ENCODE data around the gene MTMR3.

The MTMR3 gene

DNA sequence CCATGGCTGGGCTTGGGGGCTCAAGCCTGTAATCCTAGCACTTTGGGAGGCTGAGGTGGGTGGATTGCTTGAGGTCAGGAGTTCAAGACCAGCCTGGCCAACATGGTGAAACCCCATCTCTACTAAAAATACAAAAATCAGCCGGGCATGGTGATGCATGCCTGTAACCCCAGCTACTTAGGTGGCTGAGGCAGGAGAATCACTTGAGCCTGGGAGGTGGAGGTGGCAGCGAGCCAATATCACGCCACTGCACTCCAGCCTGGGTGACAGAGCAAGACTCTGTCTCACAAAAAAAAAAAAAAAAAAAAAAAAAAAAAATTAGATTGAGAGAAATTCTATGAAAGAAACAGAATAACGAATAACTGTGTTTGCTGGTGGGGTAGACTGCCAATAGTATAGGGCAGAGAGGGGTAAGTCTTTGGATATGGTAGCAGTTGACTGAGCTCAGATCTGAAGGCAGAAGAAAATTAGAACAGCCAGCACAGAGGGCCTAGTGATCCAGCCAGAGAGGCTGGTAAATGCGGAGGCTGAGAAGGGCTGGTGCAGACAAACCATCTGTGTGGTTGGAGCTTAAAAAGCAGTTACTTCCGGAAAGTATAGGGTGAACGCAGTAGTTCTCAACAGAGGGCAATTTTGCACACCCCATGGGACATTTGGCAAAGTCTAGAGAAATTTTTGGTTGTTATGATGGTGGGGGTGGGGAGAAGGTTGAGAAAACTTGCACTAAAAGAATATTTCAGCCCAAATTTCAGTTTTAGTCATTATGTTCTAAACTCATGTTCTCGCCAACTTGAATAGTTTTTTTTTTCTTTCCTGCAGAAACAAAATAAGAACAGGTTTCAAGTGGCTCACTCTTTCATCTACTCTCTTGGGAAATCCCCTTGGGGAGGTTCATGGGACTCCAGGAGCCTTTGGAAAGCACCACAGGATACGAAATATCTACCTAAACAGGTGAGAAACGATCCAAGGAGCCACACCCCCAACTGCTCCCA, 195.6 kb downstream of the MTMR3 start:
- Histone ChIP-seq H2AFZ (ENCODE audit: low read depth, low read length) (no peak overlapping the region), H3K27me3 (ENCODE audit: insufficient read depth, low read length) (peaks cover 23% of the 10 kb centered on the region), H3K4me3 (ENCODE audit: low read length) (no peak overlapping the region), H3K36me3 (ENCODE audit: insufficient read depth, low read length) (no peaks in the 10 kb centered on the region), H3K4me1 (ENCODE audit: insufficient read depth, low read length) (peaks cover 11% of the 10 kb centered on the region), H3K9me3 (ENCODE audit: low read length) (no peaks in the 10 kb centered on the region)

DNA sequence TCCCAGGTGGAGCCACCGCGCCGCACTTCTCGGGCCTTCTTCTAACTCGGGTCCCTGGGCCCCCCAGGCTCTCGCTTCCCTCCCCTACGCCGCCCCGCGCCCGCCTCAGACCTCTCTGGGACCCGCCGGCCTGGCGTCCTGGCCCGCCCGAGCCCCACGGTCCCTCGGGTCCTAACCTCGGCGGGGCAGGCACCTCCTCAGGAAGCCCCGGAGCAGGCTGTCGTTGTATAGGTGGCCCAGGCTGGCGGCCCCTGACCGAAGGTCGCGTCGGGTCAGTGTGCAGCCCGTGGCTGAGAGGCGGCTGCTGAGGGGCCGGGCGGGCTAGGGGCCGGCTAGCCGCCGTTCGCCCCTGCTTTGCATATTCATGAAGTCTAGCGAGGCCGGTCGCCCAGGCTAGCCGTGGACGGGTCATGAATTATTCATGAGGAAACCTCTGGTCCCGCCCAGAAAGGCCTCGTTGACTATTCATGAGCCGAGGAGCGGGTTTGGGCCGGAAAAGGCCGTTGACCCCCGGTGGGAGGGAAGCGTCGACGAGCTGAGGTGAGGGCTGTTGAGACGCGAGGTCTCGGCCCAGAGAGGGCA, 197.1 kb downstream of the MTMR3 start, which contains the start of gene HORMAD2:
Gene HORMAD2, plus strand, starts transcription at position 513 of the 582 bp plus-strand sequence. CDS start 13,489 bp downstream, outside the sequence.
- Histone ChIP-seq H3K9me3 (ENCODE audit: low read length) (peaks cover 3% of the 10 kb centered on the region), H3K27me3 (ENCODE audit: insufficient read depth, low read length) (peaks cover 14% of the 10 kb centered on the region), H3K36me3 (ENCODE audit: insufficient read depth, low read length) (no peaks in the 10 kb centered on the region), H3K4me1 (ENCODE audit: insufficient read depth, low read length) (peaks cover 11% of the 10 kb centered on the region), H3K4me3 (ENCODE audit: low read length) (peak within 1 kb of the TSS; percentile 32), H2AFZ (ENCODE audit: low read depth, low read length) (peak within 1 kb of the TSS; percentile 23)

Data from neuron (in vitro differentiated cells).